Keratinocyte (primary cell): Measurements from ENCODE around the gene PEX7. TPM values are rescaled to one million over a fixed set of nuclear protein-coding genes. Genes with fewer than 3 reads are reported as not detected.

Experiments
- DNase-seq: peaks from one replicate; pipeline ENCODE4 v3.0.0-alpha.2; 2011; ENCODE audit warnings: low read depth, missing footprints, low spot score
- FAIRE-seq: peaks from 2 replicates; lab custom pipeline; 2011; peaks lifted over from hg19 to GRCh38; lab: Jason Lieb, UNC
- H2AFZ ChIP-seq: 2 replicates; pipeline ENCODE4 v1.6.0; 2012; ENCODE audit warnings: low read length, control low read depth, inconsistent platforms; ENCODE audit not compliant: control insufficient read depth
- H3K27ac ChIP-seq: 2 replicates; pipeline ENCODE4 v1.5.1; 2011; ENCODE audit warnings: low read length; ENCODE audit not compliant: control insufficient read depth, insufficient read depth
- H3K27me3 ChIP-seq: 3 replicates; pipeline ENCODE4 v1.6.0; 2011; ENCODE audit warnings: low read length; ENCODE audit not compliant: control insufficient read depth, insufficient read depth; ENCODE audit errors: extremely low read depth
- H3K36me3 ChIP-seq, 2 experiments: 2 replicates in 1 of 2; 3 replicates in 1 of 2; pipeline ENCODE4 v1.5.1; 2011; ENCODE audit warnings: low read length in 2 of 2, mild to moderate bottlenecking in 1 of 2; ENCODE audit not compliant: control insufficient read depth in 2 of 2, insufficient read depth in 2 of 2; ENCODE audit errors: extremely low read depth in 1 of 2
- H3K4me1 ChIP-seq: 3 replicates; pipeline ENCODE4 v1.5.1; 2011; ENCODE audit warnings: low read length; ENCODE audit not compliant: control insufficient read depth, insufficient read depth; ENCODE audit errors: extremely low read depth
- H3K4me2 ChIP-seq: 3 replicates; pipeline ENCODE4 v1.6.0; 2011; ENCODE audit warnings: low read depth, low read length; ENCODE audit not compliant: control insufficient read depth, insufficient read depth; ENCODE audit errors: extremely low read depth
- H3K4me3 ChIP-seq, 3 experiments: fragments of 200-600 bp in 1 of 3; sonication (generic) in 1 of 3; 2 replicates in 2 of 3; 3 replicates in 1 of 3; pipeline ENCODE4 v1.5.1; 2011 to 2016; ENCODE audit warnings: low read length in 3 of 3, mild to moderate bottlenecking in 3 of 3, control low read depth in 2 of 3, inconsistent platforms in 1 of 3, low read depth in 1 of 3, mixed read lengths in 1 of 3, mixed run types in 1 of 3, moderate library complexity in 1 of 3; ENCODE audit not compliant: control insufficient read depth in 2 of 3, insufficient read depth in 2 of 3; ENCODE audit errors: extremely low read depth in 1 of 3
- H3K79me2 ChIP-seq: 2 replicates; pipeline ENCODE4 v1.6.0; 2012; ENCODE audit warnings: low read length; ENCODE audit not compliant: control insufficient read depth, insufficient read depth
- H3K9ac ChIP-seq: 3 replicates; pipeline ENCODE4 v1.6.0; 2011; ENCODE audit warnings: low read length; ENCODE audit not compliant: control insufficient read depth, insufficient read depth; ENCODE audit errors: extremely low read depth
- H3K9me1 ChIP-seq: 3 replicates; pipeline ENCODE4 v1.6.0; 2011; ENCODE audit warnings: low read length; ENCODE audit not compliant: control insufficient read depth, insufficient read depth; ENCODE audit errors: extremely low read depth
- H3K9me3 ChIP-seq: 2 replicates; pipeline ENCODE4 v1.5.1; 2012; ENCODE audit warnings: low read depth, low read length; ENCODE audit not compliant: control insufficient read depth
- H4K20me1 ChIP-seq: 3 replicates; pipeline ENCODE4 v1.6.0; 2011; ENCODE audit warnings: low read length; ENCODE audit not compliant: control insufficient read depth, insufficient read depth; ENCODE audit errors: extremely low read depth
- CTCF ChIP-seq, 3 experiments: IDR thresholded peaks in 1 of 3; conservative IDR thresholded peaks in 1 of 3; optimal IDR thresholded peaks in 1 of 3; 2 replicates in 2 of 3; 3 replicates in 1 of 3; pipeline versions ENCODE3 to v1.5.1; 2011; ENCODE audit warnings: low read length in 3 of 3, mild to moderate bottlenecking in 3 of 3, moderate library complexity in 2 of 3, control low read depth in 1 of 3, inconsistent platforms in 1 of 3; ENCODE audit not compliant: insufficient read depth in 2 of 3; ENCODE audit errors: extremely low read depth in 1 of 3
- EZH2 ChIP-seq: IDR thresholded peaks from one replicate; pipeline ENCODE4 v1.6.1; 2012; ENCODE audit warnings: inconsistent platforms, mild to moderate bottlenecking, low read length, moderate library complexity
- dilution Hi-C: fragments of 300-500 bp; cut with MboI; formaldehyde crosslinking; loops from one replicate; pipeline ENCODE4 v1.7.0; 2020; ENCODE audit warnings: low sequenced_read_pairs; ENCODE audit not compliant: extremely low pct_ligation_motif_present
- polyA plus RNA-seq, 5 experiments: library from polyadenylated mRNA; depleted of rRNA in 3 of 5; stranded (reverse) in 3 of 5; stranded (forward) in 1 of 5; unstranded in 1 of 5; fragments of >200 nt; gene quantifications; 1 replicate in 1 of 5; 2 replicates in 3 of 5; 3 replicates in 1 of 5; pipeline versions ENCODE4 v1.2.1 to v1.2.3, GENCODE V29; 2011 to 2012; ENCODE audit warnings: missing spikeins in 2 of 5, low read depth in 1 of 5, low replicate concordance in 1 of 5

The PEX7 gene
- polyA plus RNA-seq, 1 donor (not counting 4 experiments of a cell fraction or from before 2014, with no cell fraction given), result 15.6 TPM

- dilution Hi-C loops, result no loop called here
These were observed 1.8 kb upstream of the PEX7 start for GRCh38 chr6:136820561-136820960.

GRCh38 chr6:136822046-136822375 is 381 bp upstream of the PEX7 start:
- no peak for DNase-seq
- peaks cover 0 to 6% of the 10 kb centered on the region in 2 experiments for H3K36me3 ChIP-seq
- peak overlapping the region; percentile 75 for H3K27ac ChIP-seq
- H3K27me3 ChIP-seq, result no peaks in the 10 kb centered on the region
- H3K9ac ChIP-seq, result peak overlapping the region; percentile 84
- no peaks in the 10 kb centered on the region for H3K9me3 ChIP-seq
- no peak for TF ChIP-seq EZH2
- TF ChIP-seq CTCF (optimal IDR thresholded peaks at IDR 0.05 in 1 of 3, IDR thresholded peaks at IDR 0.05 in 1 of 3, conservative IDR thresholded peaks at IDR 0.05 in 1 of 3; ENCODE audit: extremely low read depth in 1 of 3, insufficient read depth in 2 of 3, low read length in 3 of 3), result no peak
- H2AFZ ChIP-seq, result peak overlapping the region; percentile 90
- H3K4me2 ChIP-seq, result peak overlapping the region; percentile 94
- no peaks in the 10 kb centered on the region for H3K9me1 ChIP-seq
- peaks cover 2% of the 10 kb centered on the region for H4K20me1 ChIP-seq
- dilution Hi-C loops, result no loop called here
- FAIRE-seq, result no peak
- peak overlapping the region; percentile 61 to 79 (median 77) for H3K4me3 ChIP-seq
- no peaks in the 10 kb centered on the region for H3K4me1 ChIP-seq
- no peaks in the 10 kb centered on the region for H3K79me2 ChIP-seq

More at GRCh38 chr6:136820561-136820960, 1.8 kb upstream of the PEX7 start:
- H3K9ac ChIP-seq, result no peak overlapping the region
- no peak overlapping the region for H2AFZ ChIP-seq
- no peaks in the 10 kb centered on the region for H3K4me1 ChIP-seq
- H3K27ac ChIP-seq, result no peak overlapping the region
- no peaks in the 10 kb centered on the region for H3K9me3 ChIP-seq
- no peaks in the 10 kb centered on the region for H3K27me3 ChIP-seq
- H3K79me2 ChIP-seq, result no peaks in the 10 kb centered on the region
- H3K9me1 ChIP-seq, result no peaks in the 10 kb centered on the region
- no peak for FAIRE-seq
- peaks cover 0 to 6% of the 10 kb centered on the region in 2 experiments for H3K36me3 ChIP-seq
- H3K4me3 ChIP-seq, result no peak overlapping the region
- no peak overlapping the region for H3K4me2 ChIP-seq
- peaks cover 2% of the 10 kb centered on the region for H4K20me1 ChIP-seq
- TF ChIP-seq CTCF (optimal IDR thresholded peaks at IDR 0.05 in 1 of 3, IDR thresholded peaks at IDR 0.05 in 1 of 3, conservative IDR thresholded peaks at IDR 0.05 in 1 of 3; ENCODE audit: extremely low read depth in 1 of 3, insufficient read depth in 2 of 3, low read length in 3 of 3) (no peak), EZH2 (no peak)
- no peak for DNase-seq
